K562 (cell line): Measurements from ENCODE around the gene KCNK1.
A peak's percentile ranks its signal among the peaks of the same experiment; 100 is the strongest.

ENCODE experiments used
- ATF3 ChIP-seq, 2 experiments: fragments of 450-650 bp in 1 of 2; sonication (generic) in 1 of 2; formaldehyde crosslinking in 1 of 2; IDR thresholded peaks in 1 of 2; conservative IDR thresholded peaks in 1 of 2; 2 replicates each; pipeline versions ENCODE4 v1.6.1 to v1.8.1; 2016 to 2023; ENCODE audit warnings: mild to moderate bottlenecking in 2 of 2, moderate library complexity in 2 of 2, inconsistent platforms in 1 of 2, missing genetic modification reagents in 1 of 2
- BCOR ChIP-seq: fragments of 450-650 bp; IDR thresholded peaks from 2 replicates; pipeline ENCODE4 v1.6.1; 2016
- ERF ChIP-seq: fragments of 450-650 bp; formaldehyde crosslinking; IDR thresholded peaks from 2 replicates; pipeline ENCODE4 v1.4.0; 2020; ENCODE audit warnings: mild to moderate bottlenecking, mixed read lengths
- ZNF174 ChIP-seq: fragments of 250-450 bp; sonication (Bioruptor Pico); IDR thresholded peaks from 2 replicates; pipeline ENCODE4 v1.4.0; 2020; ENCODE audit warnings: mild to moderate bottlenecking
- ZNF197 ChIP-seq: fragments of 200-800 bp; sonication (Bioruptor generic); IDR thresholded peaks from 2 replicates; pipeline ENCODE4 v1.6.1; 2016; ENCODE audit warnings: low read depth, missing genetic modification characterization, missing compliant biosample characterization
- ZNF586 ChIP-seq: fragments of 450-650 bp; formaldehyde crosslinking; conservative IDR thresholded peaks from 2 replicates; pipeline ENCODE4 v1.4.0; 2020; ENCODE audit warnings: mild to moderate bottlenecking, moderate library complexity
- ZNF764 ChIP-seq: fragments of 250-450 bp; sonication (Bioruptor Pico); IDR thresholded peaks from 2 replicates; pipeline ENCODE4 v1.4.0; 2020; ENCODE audit warnings: low read depth, mild to moderate bottlenecking, moderate library complexity
- TF ChIP-seq, protein P1 (sequence below): sonication (generic); formaldehyde crosslinking; IDR thresholded peaks from 2 replicates; pipeline ENCODE4 v1.9.0; 2022; ENCODE audit warnings: mild to moderate bottlenecking, missing genetic modification reagents

- TF ChIP-seq ZNF764 (CRISPR knock-in tag) = no peak
- TF ChIP-seq ZNF586 (CRISPR knock-in tag) = no peak
- TF ChIP-seq ZNF197 = no peak
- TF ChIP-seq, protein P1, sequence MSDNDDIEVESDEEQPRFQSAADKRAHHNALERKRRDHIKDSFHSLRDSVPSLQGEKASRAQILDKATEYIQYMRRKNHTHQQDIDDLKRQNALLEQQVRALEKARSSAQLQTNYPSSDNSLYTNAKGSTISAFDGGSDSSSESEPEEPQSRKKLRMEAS (CRISPR knock-in tag) = no peak
- TF ChIP-seq ZNF174 = no peak
- TF ChIP-seq ERF (CRISPR knock-in tag) = 0 out of 2 replicates have a peak, but pooled peaks have one; percentile 47
- no peak for TF ChIP-seq BCOR
- no peak; the same call in 1 of the 2 replicates for TF ChIP-seq ATF3 (IDR thresholded peaks at IDR 0.05)
- TF ChIP-seq ATF3 (CRISPR knock-in tag; conservative IDR thresholded peaks at IDR 0.05) = no peak
Observed at GRCh38 chr1:233636503-233636877, 22.6 kb downstream of the KCNK1 start.
